GM19043 (cell line): ENCODE data around the gene PTN.
"Not testable (repeated sequence)": the region's sequence is repeated elsewhere in the genome, so short reads cannot be mapped to it uniquely, and the experiment has no call there.

Source experiments
- ATAC-seq: cut with Tn5 transposase; IDR thresholded peaks from one replicate; pipeline ENCODE4 v1.9.1; 2021; ENCODE audit warnings: low read depth; ENCODE audit not compliant: unreplicated experiment

PTN gene

GRCh38 chr7:137269240-137269639 is 74.3 kb downstream of the PTN start:
- no peak for ATAC-seq

GRCh38 chr7:137268001-137268865 is 75.3 kb downstream of the PTN start:
- not testable (repeated sequence) for ATAC-seq

DNA sequence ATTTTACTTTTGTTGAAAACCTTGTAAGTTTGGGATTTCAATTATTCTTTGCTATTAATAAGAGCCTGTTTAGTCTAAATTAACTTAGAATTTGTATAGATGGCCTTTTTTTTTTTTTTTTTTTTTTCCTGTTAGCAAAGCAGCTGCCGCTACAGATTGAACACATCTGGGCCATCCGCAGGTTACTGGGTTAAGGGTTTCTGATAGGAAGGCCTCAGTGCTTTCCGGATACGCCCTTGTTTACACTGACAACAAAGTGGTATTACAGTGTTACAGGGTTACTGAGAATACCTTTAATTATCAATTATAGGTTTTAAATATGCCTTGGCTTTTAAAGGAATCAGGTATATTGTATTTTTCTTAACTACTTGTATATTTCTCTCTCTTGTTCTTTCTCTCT is 76.8 kb downstream of the PTN start:
- no peak for ATAC-seq

DNA sequence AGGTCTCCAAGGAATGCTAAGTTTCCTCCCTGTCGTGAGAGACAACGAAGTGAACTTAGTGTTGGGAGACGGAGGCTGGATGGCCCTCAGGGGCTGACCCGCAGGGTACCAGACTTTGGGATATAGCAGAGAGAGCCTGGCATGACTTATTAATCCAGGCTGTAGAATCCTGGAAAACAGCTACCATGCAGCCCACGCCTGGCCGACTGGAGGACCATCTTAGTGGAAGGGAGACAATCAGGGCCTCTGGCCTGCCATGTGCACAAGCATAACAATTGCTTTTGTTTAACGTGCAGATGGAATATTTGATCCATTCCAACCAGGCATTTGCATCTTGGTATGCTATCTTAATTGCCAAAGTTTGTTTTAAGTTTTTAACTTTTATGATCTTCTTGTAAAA is 78.1 kb downstream of the PTN start:
- not testable (repeated sequence) for ATAC-seq

DNA sequence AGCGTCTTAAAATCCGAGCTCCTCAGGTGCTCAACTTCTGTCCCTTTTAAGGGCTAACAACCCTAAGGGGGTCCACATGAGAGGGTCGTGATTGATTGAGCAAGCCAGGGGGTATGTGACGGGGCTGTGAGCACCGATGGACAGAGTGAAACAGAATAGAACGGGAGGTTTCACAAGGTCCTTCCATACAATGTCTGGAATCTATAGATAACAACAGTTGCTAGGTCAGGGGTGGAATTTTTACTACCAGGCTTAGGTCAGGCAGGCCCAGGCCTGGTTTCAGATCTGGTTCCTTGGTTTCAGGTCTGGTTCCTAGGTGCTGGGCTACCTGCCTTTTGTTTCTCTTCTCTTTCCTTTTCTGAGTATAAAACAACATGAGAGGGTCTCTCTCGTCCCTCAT is 80.9 kb downstream of the PTN start:
- no peak for ATAC-seq

DNA sequence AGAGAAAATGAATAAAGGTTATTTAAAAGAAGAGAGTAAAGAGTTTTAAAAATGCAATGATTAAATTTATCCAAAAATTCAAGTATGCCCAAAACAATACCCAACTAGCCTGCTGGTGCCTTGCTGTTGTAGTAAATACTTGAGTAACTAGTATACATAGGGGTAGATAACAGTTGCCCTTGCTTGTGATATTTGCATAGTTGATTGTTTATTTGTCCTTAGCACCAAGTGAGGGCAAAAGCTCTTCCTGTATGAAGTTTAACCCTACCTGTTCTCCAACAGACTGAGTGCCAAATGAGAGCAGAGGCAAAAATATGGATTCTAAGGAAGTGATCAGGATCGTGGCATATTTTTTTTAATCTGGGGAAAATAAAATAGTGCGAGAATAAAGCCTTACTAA is 85.0 kb downstream of the PTN start:
- ATAC-seq = no peak

GRCh38 chr7:137254766-137255165 is 88.8 kb downstream of the PTN start:
- no peak for ATAC-seq

DNA sequence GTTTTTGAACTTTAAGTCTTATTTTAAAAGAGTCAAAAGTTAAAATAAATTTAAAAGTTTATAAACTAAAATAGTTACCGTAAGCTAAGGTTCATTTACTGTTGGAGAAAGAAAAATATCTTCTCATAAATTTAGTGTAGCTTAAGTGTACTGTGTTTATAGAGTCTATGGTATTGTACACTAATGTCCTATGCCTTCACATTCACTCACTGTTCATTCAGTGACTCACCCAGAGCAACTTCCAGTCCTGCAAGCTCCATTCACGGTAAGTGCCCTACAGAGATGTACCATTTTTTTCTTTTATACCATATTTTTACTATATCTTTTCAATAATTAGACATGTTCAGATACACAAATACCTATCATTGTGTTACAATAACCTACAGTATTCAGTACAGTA is 97.6 kb downstream of the PTN start:
- no peak for ATAC-seq

DNA sequence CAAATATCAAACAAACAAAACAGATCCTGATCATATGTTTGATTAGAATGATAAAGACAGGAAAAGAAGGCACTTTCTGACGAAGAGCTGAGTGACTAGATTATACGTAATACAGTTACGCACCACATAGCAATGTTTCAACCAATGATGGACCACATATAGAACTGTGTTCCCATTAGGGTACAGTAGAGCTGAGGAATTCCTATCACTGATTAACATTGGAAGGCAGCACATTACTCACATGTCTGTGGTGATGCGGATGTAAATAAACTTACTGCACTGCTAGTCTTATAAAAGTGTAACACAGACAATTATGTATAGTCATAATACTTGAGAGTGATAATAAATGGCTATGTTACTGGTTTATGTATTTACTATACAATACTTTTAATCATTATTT is 98.3 kb downstream of the PTN start:
- ATAC-seq = no peak

DNA sequence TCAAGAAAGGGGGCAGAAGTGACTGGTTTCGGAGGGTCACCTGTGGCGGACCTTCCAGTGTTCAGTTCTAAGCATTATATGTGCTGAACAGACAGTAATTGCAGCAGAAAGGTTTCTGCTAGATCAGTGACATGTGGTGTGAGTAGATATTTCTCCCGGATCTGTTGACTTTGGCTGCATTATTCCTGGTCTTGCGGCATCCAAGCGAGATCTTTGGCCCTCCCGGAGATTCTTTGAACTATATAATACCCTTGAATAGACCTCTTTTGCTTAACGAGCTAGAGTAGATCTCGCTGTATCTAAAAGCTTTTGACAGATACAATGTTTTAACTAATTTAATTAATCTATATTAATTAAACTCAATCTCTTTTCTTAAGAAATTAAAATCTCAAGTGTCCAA is 99.8 kb downstream of the PTN start:
- ATAC-seq = no peak

DNA sequence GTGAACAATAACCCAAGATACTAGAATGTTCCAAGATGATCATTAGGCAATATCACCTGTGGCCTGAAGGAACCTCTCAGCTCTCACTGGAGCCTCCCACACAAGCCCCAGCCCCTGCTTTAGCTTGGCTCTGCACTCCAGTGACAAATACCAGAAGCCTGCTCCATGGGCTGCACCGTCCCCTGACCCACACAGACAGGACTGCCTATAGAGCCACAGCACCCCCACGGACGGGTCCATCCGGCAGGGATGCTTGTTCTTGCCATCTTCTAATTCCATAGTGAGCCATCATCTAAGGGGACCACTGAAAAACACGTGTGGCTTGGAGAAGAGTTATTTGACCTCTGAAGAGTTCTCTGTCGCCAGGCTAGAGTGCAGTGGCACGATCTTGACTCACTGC is 100.9 kb downstream of the PTN start:
- no peak for ATAC-seq

DNA sequence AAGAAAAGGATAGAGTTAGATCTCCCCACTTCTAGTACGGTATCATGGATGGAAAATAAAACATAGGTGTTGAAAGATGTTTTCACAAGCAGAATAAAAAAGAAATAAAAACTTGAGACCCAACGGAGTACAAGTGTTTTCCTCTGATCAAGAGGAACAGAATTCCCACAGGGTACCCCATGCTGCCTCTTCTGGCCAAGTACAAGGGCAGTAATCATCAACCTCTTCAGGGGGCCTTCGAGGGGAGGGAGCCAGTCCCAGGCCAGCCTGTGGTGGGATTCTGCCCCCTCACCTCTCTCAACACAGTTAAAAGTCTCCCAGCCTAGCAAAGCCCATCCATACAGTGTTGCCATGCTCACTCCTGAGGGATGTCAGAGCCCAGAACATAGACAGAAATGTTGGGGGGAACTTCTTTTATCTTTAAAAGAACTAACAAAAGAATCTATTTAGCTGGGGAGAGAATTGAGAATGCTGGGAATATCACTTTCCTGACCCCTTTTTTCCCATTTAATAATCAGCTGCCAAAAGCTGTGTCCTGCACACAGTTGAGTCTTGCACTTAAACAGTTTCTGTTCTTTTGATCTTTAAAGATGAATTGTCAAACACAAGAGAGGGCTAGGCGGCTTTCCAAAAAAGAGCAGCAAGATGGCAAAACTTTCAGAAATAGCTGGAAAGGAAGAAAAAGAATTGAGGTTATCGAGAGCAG is 101.7 kb downstream of the PTN start:
- no peak for ATAC-seq

DNA sequence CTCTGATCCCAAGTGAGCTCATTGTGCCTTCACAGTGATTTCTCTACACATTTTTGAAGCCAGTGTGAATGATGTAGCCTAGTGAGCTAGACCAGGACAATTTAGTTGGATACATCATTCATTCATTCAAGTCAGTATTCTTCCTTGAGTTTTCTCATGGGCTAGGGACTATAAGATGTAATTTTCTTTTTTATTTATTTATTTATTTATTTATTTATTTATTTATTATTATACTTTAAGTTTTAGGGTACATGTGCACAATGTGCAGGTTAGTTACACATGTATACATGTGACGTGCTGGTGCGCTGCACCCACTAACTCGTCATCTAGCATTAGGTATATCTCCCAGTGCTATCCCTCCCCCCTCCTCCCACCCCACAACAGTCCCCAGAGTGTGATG is 104.3 kb downstream of the PTN start:
- ATAC-seq = not testable (repeated sequence)

GRCh38 chr7:137235434-137235833 is 108.1 kb downstream of the PTN start:
- ATAC-seq = no peak

GRCh38 chr7:137231167-137231566 is 112.4 kb downstream of the PTN start:
- no peak for ATAC-seq

DNA sequence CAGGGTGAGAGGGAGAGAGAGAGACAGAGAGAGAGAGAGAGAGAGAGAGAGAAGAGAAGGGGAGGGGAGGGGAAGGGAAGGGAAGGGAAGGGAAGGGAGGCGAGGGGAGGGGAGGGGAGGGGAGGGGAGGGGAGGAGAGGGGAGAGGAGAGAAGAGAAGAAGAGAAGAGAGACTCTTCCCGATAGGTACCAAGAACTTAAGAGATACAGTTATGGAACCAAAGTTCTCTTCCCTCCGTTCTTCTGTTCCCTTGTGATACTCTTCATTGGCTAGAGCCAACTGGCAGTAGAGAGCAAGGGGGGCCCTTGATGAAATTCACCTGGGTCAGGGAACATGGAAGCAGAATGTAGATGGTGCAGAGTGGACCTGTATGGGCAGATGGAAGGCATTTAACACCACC is 122.1 kb downstream of the PTN start:
- no peak for ATAC-seq

DNA sequence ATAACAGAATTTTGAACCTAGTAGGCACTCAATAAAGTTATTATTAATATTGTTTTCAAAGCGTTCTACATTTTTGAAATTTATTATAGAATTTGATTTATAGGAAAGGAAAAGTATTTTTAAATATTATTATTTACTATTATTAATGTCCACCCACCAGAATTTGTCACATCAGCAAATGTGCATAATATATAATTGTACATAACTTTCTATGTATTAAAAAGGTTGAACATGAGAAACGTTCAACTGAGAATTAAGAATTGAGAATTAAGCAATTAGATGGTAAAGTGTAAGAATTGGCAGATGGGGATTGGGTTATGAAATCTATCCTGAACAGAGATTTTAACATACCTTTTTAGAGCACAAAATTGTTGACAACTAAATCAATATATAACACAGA is 129.8 kb downstream of the PTN start:
- no peak for ATAC-seq

DNA sequence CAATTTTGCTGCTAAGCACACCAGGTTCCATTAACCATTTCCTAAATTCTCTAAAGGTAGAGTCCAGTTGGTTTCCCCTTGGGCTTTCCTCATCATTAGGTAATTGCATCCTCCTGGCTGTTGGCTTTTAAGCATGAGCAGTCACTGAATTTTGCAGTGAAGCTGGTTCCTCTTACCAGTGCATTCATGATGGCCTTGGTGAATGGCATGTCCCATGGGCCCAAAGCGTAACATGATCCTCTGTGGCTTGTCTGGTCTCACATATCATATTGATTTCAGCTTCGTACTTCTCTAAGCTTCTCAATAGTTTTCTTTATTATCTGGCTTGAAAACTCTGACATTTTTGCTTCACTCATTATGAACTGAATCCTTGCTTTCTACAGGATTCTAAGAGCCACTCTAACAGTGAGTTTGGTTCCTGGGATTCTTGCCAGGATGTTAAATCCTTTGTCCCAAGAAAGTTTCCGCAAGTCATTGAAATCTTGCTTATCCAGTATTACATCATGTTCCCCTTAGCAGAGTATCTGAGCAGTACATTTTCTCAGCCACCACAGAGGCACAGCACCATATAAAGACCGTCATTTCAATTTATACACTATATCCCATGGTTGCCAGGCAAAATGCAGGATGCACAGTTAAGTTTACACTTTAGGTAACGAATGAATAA is 134.2 kb downstream of the PTN start:
- no peak for ATAC-seq

- ATAC-seq = no peak
Measured at GRCh38 chr7:137206770-137207169, 136.8 kb downstream of the PTN start.

GRCh38 chr7:137204246-137204645 is 139.3 kb downstream of the PTN start:
- no peak for ATAC-seq

- no peak for ATAC-seq
Measured at GRCh38 chr7:137203351-137203750, 140.2 kb downstream of the PTN start.

GRCh38 chr7:137196648-137197047 is 146.9 kb downstream of the PTN start:
- ATAC-seq = no peak
